ENCODE results near the gene RICTOR. TPM values are rescaled to one million over a fixed set of nuclear protein-coding genes. Genes with fewer than 3 reads are reported as not detected.

RICTOR gene
- total RNA-seq, 1 donor from 2014 or later: 41.3 TPM

- no peak for DNase-seq (ENCODE audit: low spot score)
- H3K27me3 ChIP-seq: no peaks in the 10 kb centered on the region
- no peaks in the 10 kb centered on the region for H3K4me1 ChIP-seq
- no peak overlapping the region for H3K9ac ChIP-seq
- Mint-ChIP-seq H3K36me3 (no peaks in the 10 kb centered on the region), H3K4me1 (peaks cover 6% of the 10 kb centered on the region), H3K27me3 (ENCODE audit: insufficient read depth, low read depth) (peaks cover 2% of the 10 kb centered on the region), H3K4me3 (no peak overlapping the region), H3K27ac (no peak overlapping the region), H3K9me3 (no peaks in the 10 kb centered on the region)
- H4K20me1 ChIP-seq (ENCODE audit: low read depth): no peaks in the 10 kb centered on the region
- H3F3A ChIP-seq (ENCODE audit: low read depth): no peaks in the 10 kb centered on the region
- H3K27ac ChIP-seq: no peak overlapping the region
- no peak overlapping the region for H3K4me3 ChIP-seq
- no peaks in the 10 kb centered on the region for H3K9me3 ChIP-seq (ENCODE audit: low read depth)
- no peak overlapping the region for H2AFZ ChIP-seq (replicated peaks)
- H3K36me3 ChIP-seq: no peaks in the 10 kb centered on the region
- H3K79me2 ChIP-seq (ENCODE audit: low read depth): no peaks in the 10 kb centered on the region
- no peak overlapping the region for H3K4me2 ChIP-seq
- TF ChIP-seq CTCF (IDR thresholded peaks at IDR 0.05) (peak; percentile 22), EZH2phosphoT487 (IDR thresholded peaks at IDR 0.05) (no peak)
Observed at GRCh38 chr5:39106322-39106721, 32.1 kb upstream of the RICTOR start.

DNA sequence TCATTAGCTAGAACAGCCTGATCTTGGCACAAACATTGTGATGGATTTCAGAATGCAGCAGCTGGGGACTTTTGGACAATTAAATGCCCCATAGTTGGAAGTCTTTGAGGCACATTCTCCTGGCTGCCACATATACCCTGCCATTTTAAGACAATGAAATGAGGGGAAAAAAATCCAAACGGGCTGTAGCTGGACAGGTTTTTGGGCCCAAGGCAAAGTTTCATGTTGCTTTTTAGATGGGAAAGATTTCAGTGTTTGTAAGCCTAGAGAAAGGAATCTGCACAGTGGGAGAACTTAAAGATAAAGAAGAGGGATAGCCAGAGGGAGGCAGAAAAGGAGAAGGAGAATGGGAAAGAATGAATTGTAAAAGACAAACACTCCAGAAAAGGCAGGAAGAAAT lies 30.0 kb upstream of the RICTOR start:
- no peak overlapping the region for H3K4me3 Mint-ChIP-seq
- no peaks in the 10 kb centered on the region for H3K4me1 ChIP-seq
- no peak overlapping the region for H3K9ac ChIP-seq
- no peaks in the 10 kb centered on the region for H3K27me3 ChIP-seq
- no peak for DNase-seq (ENCODE audit: low spot score)
- no peaks in the 10 kb centered on the region for H3F3A ChIP-seq (ENCODE audit: low read depth)
- no peaks in the 10 kb centered on the region for H4K20me1 ChIP-seq (ENCODE audit: low read depth)
- no peaks in the 10 kb centered on the region for H3K9me3 Mint-ChIP-seq
- no peak overlapping the region for H3K4me2 ChIP-seq
- no peaks in the 10 kb centered on the region for H3K9me3 ChIP-seq (ENCODE audit: low read depth)
- no peaks in the 10 kb centered on the region for H3K36me3 Mint-ChIP-seq
- H3K27ac ChIP-seq: no peak overlapping the region
- no peaks in the 10 kb centered on the region for H3K79me2 ChIP-seq (ENCODE audit: low read depth)
- H3K4me3 ChIP-seq: no peak overlapping the region
- no peaks in the 10 kb centered on the region for H3K27me3 Mint-ChIP-seq (ENCODE audit: insufficient read depth, low read depth)
- peaks cover 3% of the 10 kb centered on the region for H3K4me1 Mint-ChIP-seq
- H2AFZ ChIP-seq (replicated peaks): no peak overlapping the region
- H3K36me3 ChIP-seq: no peaks in the 10 kb centered on the region
- no peak for TF ChIP-seq EZH2 (IDR thresholded peaks at IDR 0.05)
- no peak for TF ChIP-seq CTCF (IDR thresholded peaks at IDR 0.05)
- TF ChIP-seq EZH2phosphoT487 (IDR thresholded peaks at IDR 0.05): no peak
- no peak overlapping the region for H3K27ac Mint-ChIP-seq

DNA sequence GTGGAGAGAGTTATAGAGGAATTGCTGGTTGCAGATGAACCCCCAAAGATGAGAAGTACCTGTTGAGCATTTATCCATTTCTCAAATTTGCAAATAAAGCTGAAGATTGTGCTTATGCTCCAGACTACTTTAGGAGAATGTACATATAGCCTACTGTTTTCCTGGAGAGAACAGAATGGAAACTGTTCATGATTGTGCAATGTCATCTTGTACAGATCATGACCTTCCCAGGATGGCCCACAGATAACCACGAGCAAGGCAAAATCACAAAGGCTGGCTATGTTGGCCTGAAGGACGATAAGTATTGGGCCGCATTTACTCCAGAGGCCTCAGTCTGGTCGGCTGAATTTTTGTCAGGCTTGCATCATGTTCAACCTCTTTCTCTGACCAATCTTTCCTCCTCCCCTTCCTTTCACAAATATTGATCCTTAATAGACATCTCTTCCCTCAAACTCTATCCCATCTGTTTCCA lies 28.5 kb upstream of the RICTOR start:
- H3K9me3 ChIP-seq (ENCODE audit: low read depth): no peaks in the 10 kb centered on the region
- Mint-ChIP-seq H3K27me3 (ENCODE audit: insufficient read depth, low read depth) (no peaks in the 10 kb centered on the region), H3K4me3 (no peak overlapping the region), H3K4me1 (no peaks in the 10 kb centered on the region), H3K9me3 (no peaks in the 10 kb centered on the region), H3K36me3 (no peaks in the 10 kb centered on the region), H3K27ac (no peak overlapping the region)
- H3K9ac ChIP-seq: no peak overlapping the region
- no peaks in the 10 kb centered on the region for H3K27me3 ChIP-seq
- H3K4me1 ChIP-seq: no peaks in the 10 kb centered on the region
- no peaks in the 10 kb centered on the region for H3K79me2 ChIP-seq (ENCODE audit: low read depth)
- no peak for TF ChIP-seq EZH2phosphoT487 (IDR thresholded peaks at IDR 0.05)
- H3K36me3 ChIP-seq: no peaks in the 10 kb centered on the region
- no peak for DNase-seq (ENCODE audit: low spot score)
- no peak overlapping the region for H2AFZ ChIP-seq (replicated peaks)
- H3K4me2 ChIP-seq: no peak overlapping the region
- no peak overlapping the region for H3K27ac ChIP-seq
- no peaks in the 10 kb centered on the region for H3F3A ChIP-seq (ENCODE audit: low read depth)
- H4K20me1 ChIP-seq (ENCODE audit: low read depth): no peaks in the 10 kb centered on the region
- H3K4me3 ChIP-seq: no peak overlapping the region

GRCh38 chr5:39100851-39101396 lies 26.7 kb upstream of the RICTOR start:
- Histone ChIP-seq H3K36me3 (no peaks in the 10 kb centered on the region), H3K4me1 (no peaks in the 10 kb centered on the region), H3K4me2 (no peak overlapping the region), H3K27ac (no peak overlapping the region), H3K9ac (no peak overlapping the region), H3K9me3 (ENCODE audit: low read depth) (no peaks in the 10 kb centered on the region), H3K79me2 (ENCODE audit: low read depth) (no peaks in the 10 kb centered on the region), H3K4me3 (no peak overlapping the region), H3K27me3 (no peaks in the 10 kb centered on the region), H4K20me1 (ENCODE audit: low read depth) (no peaks in the 10 kb centered on the region), H2AFZ (replicated peaks) (no peak overlapping the region), H3F3A (ENCODE audit: low read depth) (no peaks in the 10 kb centered on the region)
- Mint-ChIP-seq H3K27ac (no peak overlapping the region), H3K27me3 (ENCODE audit: insufficient read depth, low read depth) (no peaks in the 10 kb centered on the region), H3K4me1 (no peaks in the 10 kb centered on the region), H3K9me3 (no peaks in the 10 kb centered on the region), H3K4me3 (no peak overlapping the region), H3K36me3 (no peaks in the 10 kb centered on the region)
- DNase-seq (ENCODE audit: low spot score): no peak
- TF ChIP-seq EZH2phosphoT487 (IDR thresholded peaks at IDR 0.05) (no peak), EZH2 (IDR thresholded peaks at IDR 0.05) (no peak), CTCF (IDR thresholded peaks at IDR 0.05) (no peak)

Data from neural progenitor cell (in vitro differentiated cells).